ENCODE results near the gene TBC1D24.

- no peak for TF ChIP-seq POLR2AphosphoS5 (IDR thresholded peaks at IDR 0.05; ENCODE audit: low read depth, low read length)
- no peak for TF ChIP-seq EZH2phosphoT487 (IDR thresholded peaks at IDR 0.05; ENCODE audit: borderline replicate concordance, low read depth)
These were observed 26.2 kb downstream of the TBC1D24 start for GRCh38 chr16:2500918-2501750.
